ENCODE results near the gene PTGER3.

PTGER3 gene

DNA sequence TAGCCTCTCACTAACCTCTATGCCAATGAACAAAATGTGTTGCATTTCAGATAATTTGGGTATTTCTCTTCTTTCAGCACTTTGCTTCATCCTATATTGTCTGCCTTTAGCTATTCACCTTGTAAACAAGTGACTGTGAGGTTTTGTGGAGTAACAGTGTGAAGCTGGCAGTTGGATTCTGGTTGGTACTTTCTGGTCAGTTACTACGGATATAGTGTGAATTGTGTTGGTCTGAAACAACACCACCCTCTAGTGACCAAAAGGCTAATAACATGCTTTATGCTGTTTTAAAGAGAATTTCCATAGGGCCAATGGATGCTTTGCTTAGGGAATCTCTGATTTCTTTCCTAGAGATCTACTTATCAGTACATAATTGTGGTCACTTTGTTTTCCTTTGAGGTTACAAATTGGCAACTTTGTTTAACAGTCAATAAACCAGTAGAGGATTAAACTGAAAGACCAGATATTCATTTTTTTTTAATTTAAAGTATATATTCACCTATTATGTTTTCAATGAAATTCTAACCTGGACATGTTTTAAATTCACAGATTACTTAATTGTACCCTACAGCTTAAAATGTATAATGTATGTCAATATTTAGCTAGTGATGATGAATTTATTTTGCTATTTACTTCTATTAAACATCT is 2.5 kb upstream of the PTGER3 start:
- no peak for DNase-seq (ENCODE audit: low read depth)

DNA sequence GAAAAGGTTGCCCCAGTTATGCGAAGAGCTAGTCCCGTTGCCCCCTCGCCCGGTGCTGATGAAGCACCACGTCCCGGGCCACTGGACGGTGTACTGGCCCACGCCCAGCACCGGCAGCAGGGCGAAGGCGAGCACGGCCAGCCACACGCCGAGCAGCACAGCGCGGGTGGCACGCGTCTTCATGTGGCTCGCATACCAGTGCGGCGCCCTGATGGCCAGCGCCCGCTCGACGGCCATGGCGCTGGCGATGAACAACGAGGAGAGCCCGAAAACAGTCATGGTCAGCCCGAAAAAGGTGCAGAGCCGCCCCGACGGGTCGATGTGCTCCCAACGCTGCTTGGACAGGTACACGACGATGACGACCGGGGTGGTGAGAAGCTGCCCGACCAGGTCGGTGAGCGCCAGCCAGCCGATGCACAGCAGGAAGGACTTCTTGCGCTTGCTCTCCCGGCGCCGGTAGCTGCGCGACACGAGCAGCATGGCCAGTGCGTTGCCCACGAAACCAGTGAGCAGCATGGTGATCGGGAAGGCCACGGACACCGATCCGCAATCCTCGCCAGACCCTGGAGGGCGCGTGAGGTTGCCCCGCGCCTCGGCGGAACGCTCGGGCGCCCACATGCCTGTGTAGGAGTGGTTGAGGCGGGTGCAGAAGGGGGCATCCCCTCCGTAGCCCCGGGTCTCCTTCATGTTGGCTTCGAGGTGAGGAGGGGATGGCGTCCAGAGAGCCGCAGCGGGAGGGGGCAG is 553 bp downstream of the PTGER3 start:
- DNase-seq (ENCODE audit: low read depth) = no peak

DNA sequence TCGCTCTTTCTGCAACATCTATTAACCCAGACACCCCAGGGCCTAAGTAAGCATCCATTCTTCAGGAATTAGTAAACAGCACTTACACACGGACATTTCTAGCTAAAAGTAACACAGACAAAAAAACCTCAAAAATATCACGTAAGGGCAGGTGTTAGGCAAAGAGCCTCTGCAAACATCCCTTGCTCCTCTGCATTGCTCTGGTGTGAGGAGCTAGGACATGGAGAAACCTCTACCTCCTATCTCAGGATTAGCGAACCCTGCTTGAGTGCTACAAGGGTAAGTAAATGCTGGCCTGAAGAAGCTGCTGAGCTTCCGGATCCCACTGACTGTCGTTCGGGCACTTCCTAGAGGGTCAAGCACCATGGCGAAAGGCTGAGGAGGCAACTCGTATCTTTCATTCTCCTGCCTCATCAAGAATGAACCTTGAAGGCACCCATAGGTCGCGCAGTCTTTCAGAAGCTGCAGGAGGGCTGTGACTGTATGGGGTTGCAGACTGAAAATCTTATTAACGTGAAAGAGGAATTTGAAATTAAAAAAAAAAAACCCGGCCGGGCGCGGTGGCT is 2.1 kb downstream of the PTGER3 start:
- DNase-seq (ENCODE audit: low read depth) = no peak

DNA sequence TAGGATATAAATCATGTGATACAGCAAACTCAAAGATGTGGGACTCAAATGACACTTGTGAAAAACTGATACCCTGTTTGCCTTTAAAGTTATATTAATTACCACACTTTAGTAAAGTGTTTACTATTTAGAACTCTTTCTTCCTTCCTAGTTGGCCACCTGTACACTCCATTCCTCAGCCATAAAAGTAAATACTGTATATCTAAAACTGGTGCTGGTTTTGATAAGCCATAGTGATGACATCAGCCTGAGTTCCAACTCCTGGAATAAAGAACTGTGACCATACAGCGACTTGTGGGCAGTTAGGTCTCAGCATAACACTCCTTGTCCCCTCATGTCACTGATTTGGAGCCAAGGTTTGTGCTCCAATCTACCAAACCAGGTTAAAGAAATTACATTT is 2.8 kb downstream of the PTGER3 start:
- DNase-seq (ENCODE audit: low read depth) = no peak

DNA sequence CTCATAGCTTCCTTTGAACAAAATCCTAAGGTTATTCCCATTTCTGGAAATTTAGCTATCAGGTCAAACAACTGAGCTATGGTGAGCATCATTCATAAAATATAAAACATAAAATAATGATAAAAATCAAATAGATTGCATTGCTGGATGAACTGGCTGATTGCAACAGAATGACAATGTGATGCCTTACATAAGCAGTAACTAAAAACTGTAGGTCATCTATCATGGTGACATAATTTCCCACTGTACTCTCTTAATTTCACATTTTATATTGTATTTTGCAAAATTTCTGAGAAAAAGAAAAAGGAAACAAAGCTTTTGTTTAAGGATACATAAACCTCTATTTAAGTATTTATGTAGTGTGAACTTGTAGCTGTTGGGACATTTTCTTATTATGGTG is 4.6 kb downstream of the PTGER3 start:
- no peak for DNase-seq (ENCODE audit: low read depth)

DNA sequence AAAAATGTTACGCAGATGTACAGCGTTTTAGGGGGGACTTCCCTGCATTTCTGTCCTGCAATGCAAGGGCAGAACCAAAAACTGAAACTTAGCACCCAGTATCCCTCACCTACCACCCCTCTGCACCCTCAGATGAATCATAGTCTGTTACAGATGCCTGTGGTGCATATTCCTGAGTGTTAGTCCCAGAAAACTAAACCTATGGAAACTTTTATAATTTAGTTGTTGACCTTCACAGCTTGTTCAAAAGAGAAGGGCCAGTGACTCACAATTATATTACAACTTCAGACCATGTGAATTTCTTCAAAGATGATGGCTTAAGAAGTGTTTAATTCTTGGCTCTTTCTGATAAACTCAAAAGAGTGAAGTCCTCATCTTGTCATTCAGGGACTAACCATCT is 5.8 kb downstream of the PTGER3 start:
- no peak for DNase-seq (ENCODE audit: low read depth)

DNA sequence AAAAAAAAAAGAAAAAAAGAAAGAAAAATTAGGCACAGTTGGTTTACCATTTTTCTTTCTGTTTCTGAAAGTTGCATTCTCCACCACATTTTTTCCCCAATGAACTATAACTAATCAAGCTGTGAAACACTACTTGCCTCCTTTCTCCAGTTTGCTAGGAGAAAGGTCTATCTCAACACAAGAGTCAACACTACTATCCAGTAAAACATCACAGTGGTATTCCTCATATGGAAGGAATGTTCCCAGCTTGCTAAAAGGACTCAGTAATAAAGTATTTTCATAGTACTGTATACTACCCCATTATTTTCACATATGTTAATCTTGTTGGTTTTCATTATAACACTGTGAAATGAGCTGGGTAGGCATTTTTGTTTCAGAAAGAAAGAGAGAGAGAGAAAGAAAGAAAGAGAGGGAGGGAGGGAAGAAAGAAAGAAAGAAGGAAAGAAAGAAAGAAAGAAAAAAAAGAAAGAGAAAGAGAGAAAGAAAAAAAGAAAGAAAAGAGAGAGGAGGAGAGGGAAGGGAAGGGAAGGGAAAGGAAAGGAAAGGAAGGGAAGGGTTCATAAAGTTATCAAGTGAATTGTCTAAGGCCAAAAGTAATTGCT is 7.9 kb downstream of the PTGER3 start:
- no peak for DNase-seq (ENCODE audit: low read depth)

DNA sequence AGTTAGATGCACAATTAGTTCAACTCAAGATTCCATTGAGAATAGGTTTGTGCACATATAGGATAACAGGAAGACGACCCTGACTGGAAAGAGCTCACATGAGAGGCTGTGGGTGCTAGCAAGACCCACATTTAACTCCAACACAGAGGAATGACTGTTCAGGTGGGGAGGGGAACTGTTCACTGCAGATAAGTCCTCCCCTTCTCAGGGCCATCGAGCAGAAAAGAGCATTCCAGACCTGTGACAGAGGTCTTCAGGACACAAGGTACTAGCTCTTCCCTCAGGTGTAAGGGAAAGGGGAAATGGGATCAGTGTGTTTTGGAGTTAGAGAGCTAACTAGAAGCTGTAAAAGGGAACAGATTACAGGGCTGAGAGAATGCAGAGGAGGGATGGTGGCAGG is 8.7 kb downstream of the PTGER3 start:
- DNase-seq (ENCODE audit: low read depth) = no peak

DNA sequence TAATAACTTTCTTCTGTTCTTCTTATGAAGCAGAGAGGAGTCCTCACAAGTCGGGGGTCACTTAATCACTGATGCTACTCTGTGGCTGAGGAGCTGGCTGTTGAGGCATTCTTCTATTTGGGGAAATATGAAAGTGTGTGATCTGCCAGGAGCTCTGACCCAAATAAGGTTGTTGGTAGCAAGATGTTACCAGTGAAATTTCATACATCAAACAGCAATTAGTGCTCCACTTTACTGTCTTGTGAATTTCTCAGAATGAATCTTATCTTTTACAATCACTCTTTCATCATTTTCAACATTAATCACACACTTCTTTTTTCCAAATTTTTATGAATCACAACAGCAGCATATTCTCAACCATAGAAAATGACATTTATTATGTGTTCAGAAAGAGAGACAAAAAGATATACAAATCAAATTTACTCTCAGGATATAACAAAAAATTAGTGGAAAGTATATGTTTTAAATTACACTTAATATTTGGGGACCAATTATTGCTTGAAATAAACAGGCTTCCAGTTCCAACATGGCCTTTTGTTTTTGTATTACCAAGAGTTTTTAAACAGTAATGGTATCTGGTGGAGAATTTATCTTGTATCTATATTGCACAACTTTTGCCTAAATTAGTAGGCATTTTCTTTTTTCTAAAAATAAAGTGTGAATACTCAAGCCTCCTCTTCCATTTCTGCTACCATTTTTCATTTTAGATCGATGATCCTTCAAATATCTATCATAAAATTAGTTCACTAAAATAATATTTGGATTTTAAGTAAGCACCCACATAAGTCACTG is 9.6 kb downstream of the PTGER3 start:
- no peak for DNase-seq (ENCODE audit: low read depth)

DNA sequence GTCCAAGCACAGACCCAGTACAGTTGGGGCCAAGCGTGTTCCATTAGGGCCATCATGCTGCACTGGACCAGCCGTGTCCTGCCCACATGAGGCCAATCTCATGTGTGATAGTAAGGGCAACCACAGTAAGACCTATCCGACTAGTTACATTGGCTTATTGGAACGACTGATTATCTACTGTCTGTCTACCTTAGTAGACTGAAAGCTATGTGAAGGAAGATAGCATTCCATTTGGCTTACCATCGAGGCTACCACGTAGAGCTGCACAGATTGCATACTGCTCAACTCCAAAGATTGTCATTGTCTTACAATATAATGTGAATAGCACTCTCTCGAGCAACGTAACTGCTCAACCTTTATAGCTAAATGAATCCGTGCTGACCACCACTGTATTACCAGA is 10.6 kb downstream of the PTGER3 start:
- no peak for DNase-seq (ENCODE audit: low read depth)

DNA sequence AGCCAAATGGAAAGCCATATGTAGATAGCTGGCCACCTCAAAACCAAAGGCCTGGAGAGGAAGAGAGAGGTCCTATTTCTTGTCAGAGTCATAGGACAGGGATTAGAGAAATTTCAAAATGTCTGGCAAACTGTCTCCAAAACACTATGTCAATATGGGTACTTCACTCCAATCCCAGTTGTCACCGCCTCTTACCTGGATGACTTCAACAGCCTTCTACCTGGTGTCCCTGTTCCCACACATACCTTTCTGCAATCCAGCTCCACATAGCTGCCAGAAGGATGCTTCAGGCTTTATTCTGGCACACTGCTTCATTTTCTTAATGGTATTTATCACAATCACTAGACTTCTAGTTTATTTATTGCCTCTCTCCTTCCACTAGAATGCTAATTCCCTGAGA is 14.5 kb downstream of the PTGER3 start:
- no peak for DNase-seq (ENCODE audit: low read depth)

DNA sequence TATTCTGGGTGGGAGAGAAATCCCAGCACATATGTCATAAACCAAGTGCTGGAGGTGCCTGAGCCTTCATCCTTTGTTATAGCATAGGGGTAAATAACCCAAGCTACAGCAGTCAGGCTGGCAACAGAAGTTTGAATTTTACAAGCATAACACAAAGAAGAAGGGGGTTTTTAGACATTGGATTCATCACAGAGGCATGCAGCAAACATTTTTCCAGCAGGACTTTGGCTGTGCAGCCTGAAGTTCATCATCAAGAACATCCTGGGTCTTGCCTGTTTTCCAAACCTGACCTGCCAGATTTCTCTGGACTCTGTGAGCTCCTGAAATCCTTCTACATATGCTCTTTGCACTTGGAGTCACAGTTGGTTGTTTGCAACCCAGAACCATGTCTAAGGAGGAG is 16.2 kb downstream of the PTGER3 start:
- DNase-seq (ENCODE audit: low read depth) = no peak

DNA sequence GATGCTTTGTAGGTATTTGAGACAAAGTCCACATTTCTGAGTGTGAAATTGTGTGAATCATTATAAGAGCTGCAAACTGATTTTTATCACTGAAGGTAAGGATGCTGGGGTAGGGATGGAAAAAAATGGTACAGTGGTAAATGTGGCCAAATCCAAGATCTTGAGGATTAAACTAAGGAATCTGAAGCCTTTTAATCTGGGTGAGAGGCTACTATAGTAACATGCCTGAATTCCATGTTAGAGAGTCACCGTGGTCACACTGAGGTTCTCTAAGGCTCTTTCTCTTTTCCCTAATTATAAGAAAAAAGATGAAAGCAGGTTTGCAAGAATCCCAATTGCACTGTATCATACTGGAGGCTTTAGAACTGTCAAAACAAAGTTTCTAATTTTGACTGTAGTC is 17.6 kb downstream of the PTGER3 start:
- no peak for DNase-seq (ENCODE audit: low read depth)

DNA sequence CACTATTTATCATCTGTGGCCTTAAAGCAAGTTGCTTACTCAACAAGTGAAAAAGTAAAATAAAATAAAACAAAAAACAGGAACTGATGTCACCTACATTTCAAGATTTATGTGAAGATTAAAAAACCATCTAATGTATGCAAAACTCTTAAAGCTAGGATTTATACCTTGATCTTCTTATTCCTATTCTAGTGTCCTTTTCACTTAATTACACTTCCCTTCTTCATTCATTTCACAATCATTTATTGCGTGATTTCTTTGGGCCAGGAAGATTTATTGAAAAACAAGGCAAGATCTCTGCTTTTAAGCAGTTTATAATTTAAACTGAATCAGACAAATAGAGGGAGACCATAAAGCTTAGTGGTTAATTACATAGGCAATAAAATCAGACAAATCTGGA is 18.6 kb downstream of the PTGER3 start:
- no peak for DNase-seq (ENCODE audit: low read depth)

DNA sequence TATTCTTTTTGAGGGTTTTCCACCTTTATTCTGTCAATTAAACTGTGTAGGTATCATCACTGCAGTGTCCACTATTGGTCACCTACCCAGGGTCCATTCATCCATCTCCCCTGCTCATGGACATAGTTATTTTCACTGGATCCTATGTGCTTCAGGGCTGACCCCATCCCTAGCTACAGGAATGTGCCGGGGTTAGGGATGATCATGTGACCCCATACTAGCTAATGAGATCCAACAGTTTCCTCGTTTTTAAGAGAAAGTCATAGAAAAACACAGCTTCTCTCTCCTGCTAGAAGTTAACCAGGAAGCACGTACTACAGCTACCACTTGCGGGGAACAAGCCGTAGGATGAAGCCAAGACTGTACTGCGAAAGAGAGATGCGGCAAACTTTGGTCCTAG is 19.6 kb downstream of the PTGER3 start:
- no peak for DNase-seq (ENCODE audit: low read depth)

DNA sequence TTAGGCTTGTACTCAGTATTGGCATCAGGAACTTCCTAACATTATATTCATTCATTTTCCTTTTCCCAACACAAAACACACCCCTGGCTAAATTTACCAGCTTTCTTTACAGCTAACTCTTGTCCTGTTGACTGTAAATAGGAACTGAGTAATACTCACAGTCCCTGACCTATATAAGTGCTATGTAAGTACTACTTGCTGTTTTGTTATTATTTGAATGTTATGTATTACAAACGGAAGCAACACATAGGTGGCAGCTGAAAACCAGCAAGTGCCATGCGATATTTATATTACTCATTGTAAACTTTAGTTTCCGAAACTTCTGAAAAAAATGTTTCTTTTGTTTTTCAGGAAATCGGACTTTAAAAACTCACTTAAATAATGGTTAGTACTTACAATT is 21.5 kb downstream of the PTGER3 start:
- DNase-seq (ENCODE audit: low read depth) = no peak

DNA sequence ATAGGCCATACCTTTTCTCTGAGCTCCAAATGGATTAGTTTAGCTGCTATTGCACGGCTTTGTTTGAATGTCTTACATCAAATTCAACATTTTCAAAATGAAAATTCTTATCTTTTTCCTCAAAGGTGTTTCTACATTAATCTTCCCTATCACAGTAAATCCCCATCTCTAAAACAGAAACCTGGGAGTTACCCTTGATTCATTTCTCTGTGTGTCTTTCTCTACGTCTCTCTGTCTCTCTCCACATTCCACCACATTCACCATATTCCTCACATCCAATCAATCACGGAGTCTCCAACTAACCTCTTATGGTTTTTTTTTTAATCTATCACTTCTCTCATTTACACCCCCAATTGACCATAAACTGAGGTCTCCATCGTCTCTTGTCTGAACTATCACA is 24.1 kb downstream of the PTGER3 start:
- DNase-seq (ENCODE audit: low read depth) = no peak

DNA sequence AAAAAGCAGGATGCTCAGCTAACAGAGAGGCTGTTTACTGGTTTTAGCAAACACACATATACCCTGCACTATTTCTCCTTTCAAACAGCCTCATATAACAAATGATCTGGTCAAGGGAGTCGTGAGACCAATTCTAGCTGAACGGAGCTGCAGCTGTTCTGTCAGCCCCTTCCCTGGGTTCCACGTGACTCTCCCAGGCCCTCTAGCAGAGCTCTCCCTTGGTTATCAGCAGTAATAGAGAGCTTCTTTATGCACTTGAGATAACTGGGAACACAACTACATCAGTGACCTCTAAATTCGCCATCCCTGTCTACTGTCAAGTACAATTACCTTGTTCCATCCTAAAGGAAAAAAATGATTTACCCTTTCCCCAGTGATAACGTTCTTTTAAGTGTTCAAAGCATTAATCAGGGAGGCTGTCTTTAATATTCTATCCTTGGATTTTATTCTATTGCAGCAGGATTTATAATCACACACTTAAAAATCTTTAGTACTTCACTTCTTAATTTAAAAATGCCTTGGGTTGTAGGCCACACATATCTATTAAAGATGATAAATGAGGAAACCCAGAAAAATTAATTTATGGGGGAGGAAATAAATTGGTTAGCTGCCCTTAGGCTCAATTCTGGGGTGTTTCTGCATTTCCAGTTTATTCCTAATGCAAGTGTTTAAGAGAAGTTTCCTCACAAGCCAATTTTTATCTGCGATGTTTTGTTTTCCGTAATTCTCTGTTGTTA is 28.2 kb downstream of the PTGER3 start:
- DNase-seq (ENCODE audit: low read depth) = no peak

DNA sequence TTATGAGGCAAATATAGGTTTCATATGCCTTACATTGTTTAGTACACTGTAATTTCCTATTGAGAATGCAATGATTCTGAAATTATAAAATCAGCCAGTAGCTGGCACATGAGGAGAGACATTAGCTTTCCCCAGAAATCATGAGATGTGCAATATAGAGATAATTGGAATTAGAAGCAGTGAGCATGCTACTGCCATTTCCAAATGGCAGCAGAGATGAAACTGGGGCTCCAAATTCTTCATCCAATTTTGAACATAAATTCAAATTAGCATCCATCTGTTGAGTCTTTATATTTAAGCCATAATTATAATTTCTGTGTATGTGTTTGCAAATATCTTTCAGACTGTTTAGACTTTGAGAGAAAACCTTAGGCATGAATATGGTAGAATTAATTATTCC is 28.8 kb downstream of the PTGER3 start:
- DNase-seq (ENCODE audit: low read depth) = no peak

DNA sequence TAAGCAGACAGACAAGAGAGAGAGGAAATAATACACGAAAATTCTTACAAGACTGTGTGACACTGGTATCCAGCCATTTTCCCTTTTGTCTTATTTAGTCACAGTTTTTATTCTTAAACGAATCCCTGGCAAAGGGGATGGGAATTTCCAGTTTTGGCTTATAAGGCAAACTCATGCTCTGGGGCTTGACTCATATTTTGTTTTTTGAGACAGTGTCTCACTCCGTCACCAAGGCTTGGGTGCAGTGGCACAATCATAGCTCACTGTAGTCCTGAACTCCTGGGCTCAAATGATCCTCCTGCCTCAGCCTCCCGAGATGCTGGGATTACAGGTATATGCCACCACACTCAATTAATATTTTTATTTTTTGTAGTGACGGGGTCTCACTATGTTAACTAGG is 31.9 kb downstream of the PTGER3 start:
- no peak for DNase-seq (ENCODE audit: low read depth)

DNA sequence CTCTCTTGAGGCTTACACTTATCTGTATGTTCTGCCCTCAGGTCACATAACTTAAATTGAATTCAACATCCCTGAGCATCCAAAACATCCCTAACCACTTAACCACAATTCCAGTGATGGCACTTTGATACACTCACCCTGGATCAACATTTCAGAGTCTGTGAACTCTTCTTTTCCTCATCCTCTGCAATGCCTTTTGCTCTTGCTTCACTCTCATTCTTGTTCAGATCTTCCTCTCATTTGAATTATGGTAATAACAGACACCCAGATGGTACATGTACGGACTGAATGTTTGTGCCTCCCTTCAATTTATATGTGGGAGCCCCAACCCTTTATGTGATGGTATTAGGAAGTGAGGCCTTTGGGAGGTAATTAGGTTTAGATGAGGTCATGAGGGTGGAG is 33.4 kb downstream of the PTGER3 start:
- no peak for DNase-seq (ENCODE audit: low read depth)

Measured in activated T-cell treated with anti-CD3 and anti-CD28 coated beads for 24 hours (primary cell).